ENCODE results near the gene CHRM4. TPM values are rescaled to one million over a fixed set of nuclear protein-coding genes. Genes with fewer than 3 reads are reported as not detected.

Gene CHRM4
- total RNA-seq, 4 donors from 2014 or later, result not detected

DNA sequence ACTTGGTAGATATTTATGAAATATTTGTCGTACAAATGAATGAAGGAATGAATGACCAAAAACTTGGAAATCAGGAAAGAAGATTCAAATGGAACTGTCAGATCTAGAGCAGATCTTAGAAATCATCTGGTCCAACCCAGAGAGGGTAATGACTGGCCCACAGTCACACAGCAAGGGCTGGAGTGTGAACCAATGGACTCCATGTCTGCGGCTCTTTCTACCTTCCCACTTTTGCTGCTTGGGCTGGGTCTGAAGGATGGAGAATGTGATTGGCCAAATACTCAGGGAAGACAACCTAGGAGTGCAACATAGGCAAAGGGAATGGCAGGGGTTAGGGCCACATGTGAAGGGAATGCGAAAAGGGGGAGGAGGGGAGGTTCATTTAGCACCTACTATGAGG is 50.1 kb downstream of the CHRM4 start:
- no peak for DNase-seq

DNA sequence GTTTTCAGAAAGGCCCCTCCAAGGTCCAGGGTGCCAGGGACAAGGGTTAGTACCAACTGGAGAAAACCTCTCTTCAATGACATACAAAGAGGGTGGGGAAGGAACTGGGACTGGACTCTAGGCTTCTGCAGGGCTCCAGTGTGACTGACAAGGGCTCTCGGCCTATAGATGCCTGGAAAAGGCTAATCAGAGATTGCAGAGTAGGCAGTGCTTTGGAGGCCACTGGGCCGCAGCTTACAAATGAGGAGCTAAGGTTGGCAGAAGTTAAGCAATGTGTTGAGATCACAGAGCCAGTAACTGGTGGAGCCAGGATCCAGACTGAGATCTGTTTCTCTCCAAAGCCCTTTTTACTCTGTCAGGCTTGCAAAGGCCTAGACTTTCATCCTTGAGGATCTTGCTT is 51.8 kb downstream of the CHRM4 start:
- intact Hi-C loops (cut with DNase I), result no loop called here

More for the DNA sequence above, 50.1 kb downstream of the CHRM4 start:
- TF ChIP-seq POLR2A (IDR thresholded peaks at IDR 0.05) (no peak), CTCF (IDR thresholded peaks at IDR 0.05) (no peak)
- H3K9me3 ChIP-seq, result no peaks in the 10 kb centered on the region
- no peaks in the 10 kb centered on the region for H3K36me3 ChIP-seq
- H3K27me3 ChIP-seq, result no peaks in the 10 kb centered on the region
- H3K4me1 ChIP-seq, result peaks cover 15 to 67% (median 32%) of the 10 kb centered on the region in 3 donors
- peak overlapping the region in 3 of 4 donors; percentile 12 to 55 (median 39) for H3K27ac ChIP-seq
- H3K4me3 ChIP-seq, result no peak overlapping the region
- 90 to 97% methylated on average over 3 of the region's 3 CpGs for WGBS, 2 donors
- intact Hi-C loops (cut with DNase I), result no loop called here

DNA sequence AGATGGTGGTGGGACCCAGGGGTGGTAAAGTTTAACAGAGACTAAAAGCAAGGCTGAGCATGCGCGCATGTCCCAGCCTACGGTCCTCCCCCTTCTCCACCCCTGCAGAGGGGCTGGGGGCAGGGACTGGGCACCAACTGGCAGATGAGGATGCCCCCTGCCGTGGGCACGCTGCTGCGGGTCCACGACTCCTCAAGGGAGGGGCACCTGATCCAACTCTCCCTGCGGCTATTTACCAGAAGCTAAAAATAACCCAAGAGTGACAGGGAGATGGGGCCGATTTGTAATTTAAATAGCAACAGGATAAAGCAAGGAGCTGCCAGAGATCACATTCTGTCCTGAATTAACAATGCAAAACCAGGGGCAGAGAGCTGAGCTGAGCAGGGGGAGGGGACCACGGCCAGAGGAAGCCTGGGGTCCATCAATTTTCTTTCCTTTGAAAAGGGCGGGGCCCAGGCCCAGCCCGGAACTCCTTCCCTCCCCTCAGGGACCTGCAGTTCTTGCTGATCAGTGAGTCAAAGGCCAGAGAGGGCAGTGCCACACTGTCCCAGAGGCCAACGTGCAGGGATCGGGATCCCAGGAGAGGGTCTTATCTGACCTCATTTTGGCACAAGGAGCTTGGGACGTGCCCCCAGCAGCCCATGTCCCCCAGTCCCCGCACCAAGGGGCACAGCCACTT is 52.4 kb downstream of the CHRM4 start:
- no peaks in the 10 kb centered on the region for H3K9me3 ChIP-seq
- no peaks in the 10 kb centered on the region for H3K36me3 ChIP-seq
- intact Hi-C loops (cut with DNase I), result no loop called here
- no peak for DNase-seq
- peaks cover 8 to 44% (median 14%) of the 10 kb centered on the region in 3 donors for H3K4me1 ChIP-seq
- H3K27me3 ChIP-seq, result peaks cover 0 to 15% (median under 1%) of the 10 kb centered on the region in 4 donors
- peak overlapping the region; percentile 21 to 85 (median 78) for H3K27ac ChIP-seq
- TF ChIP-seq POLR2A (IDR thresholded peaks at IDR 0.05) (no peak), CTCF (IDR thresholded peaks at IDR 0.05) (no peak)
- peak overlapping the region; percentile 13 to 51 (median 29) for H3K4me3 ChIP-seq
- 9 to 14% methylated on average over 7 to 9 of the region's 16 CpGs for WGBS, 2 donors

More for the DNA sequence above, 51.8 kb downstream of the CHRM4 start:
- no peak for DNase-seq
- H3K36me3 ChIP-seq, result no peaks in the 10 kb centered on the region
- no peaks in the 10 kb centered on the region for H3K9me3 ChIP-seq
- peaks cover 8 to 50% (median 18%) of the 10 kb centered on the region in 3 donors for H3K4me1 ChIP-seq
- 79 to 86% methylated on average over 2 of the region's 2 CpGs for WGBS, 2 donors
- no peak for TF ChIP-seq CTCF (IDR thresholded peaks at IDR 0.05)
- TF ChIP-seq POLR2A (IDR thresholded peaks at IDR 0.05), result no peak
- no peak overlapping the region for H3K4me3 ChIP-seq
- peaks cover 0 to 10% (median 0%) of the 10 kb centered on the region in 4 donors for H3K27me3 ChIP-seq
- H3K27ac ChIP-seq, result peak overlapping the region; percentile 21 to 85 (median 78)

DNA sequence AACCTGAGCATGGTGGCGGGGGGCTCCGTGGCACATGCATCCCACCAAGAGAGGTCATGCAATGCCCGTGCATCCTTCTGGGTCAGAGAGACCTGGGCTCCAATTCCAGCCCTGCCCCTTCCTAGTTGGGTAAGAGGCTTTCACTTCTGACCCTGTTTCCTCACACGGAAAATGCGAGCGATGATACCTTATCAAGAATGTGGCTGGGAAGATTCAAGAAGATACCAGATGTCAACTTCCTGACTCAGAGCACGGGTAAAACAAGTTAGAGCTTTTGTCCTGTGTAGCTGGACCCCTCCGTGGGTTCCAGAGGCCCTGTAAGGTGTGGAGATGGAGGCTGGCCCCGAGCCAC is 53.0 kb downstream of the CHRM4 start:
- no peaks in the 10 kb centered on the region for H3K9me3 ChIP-seq
- no peaks in the 10 kb centered on the region for H3K36me3 ChIP-seq
- H3K27me3 ChIP-seq, result peaks cover 0 to 20% (median 4%) of the 10 kb centered on the region in 4 donors
- H3K4me1 ChIP-seq, result peaks cover 10 to 44% (median 14%) of the 10 kb centered on the region in 3 donors
- TF ChIP-seq POLR2A (IDR thresholded peaks at IDR 0.05), result no peak
- no peak for TF ChIP-seq CTCF (IDR thresholded peaks at IDR 0.05)
- H3K27ac ChIP-seq, result peak overlapping the region; percentile 21 to 85 (median 78)
- no peak for DNase-seq
- 16 to 49% methylated on average over 3 to 4 of the region's 9 CpGs for WGBS, 2 donors
- H3K4me3 ChIP-seq, result peak overlapping the region; percentile 13 to 51 (median 29)
- intact Hi-C loops (cut with DNase I), result no loop called here

GRCh38 chr11:46337626-46338345 is 53.8 kb downstream of the CHRM4 start:
- Histone ChIP-seq H3K27me3 (peaks cover 0 to 28% (median 8%) of the 10 kb centered on the region in 4 donors), H3K27ac (peak overlapping the region in 1 of 4 donors; percentile 77), H3K4me1 (peaks cover 18 to 49% (median 18%) of the 10 kb centered on the region in 3 donors), H3K4me3 (no peak overlapping the region), H3K9me3 (no peaks in the 10 kb centered on the region), H3K36me3 (no peaks in the 10 kb centered on the region)
- TF ChIP-seq CTCF (IDR thresholded peaks at IDR 0.05), result no peak
- no peak for TF ChIP-seq POLR2A (IDR thresholded peaks at IDR 0.05)
- 82 to 89% methylated on average over 12 to 13 of the region's 13 CpGs for WGBS, 2 donors
- intact Hi-C loops (cut with DNase I), result no loop called here
- DNase-seq, result no peak
